Stimulated activated CD8-positive, alpha-beta memory T cell treated with anti-CD3 and anti-CD28 coated beads, Interleukin-7, amount 100 ng/mL, for 1 hour (primary cell): ENCODE results near the gene SAFB2.

Source experiments
- DNase-seq, 2 donors: peaks; one replicate each; pipeline ENCODE4 v3.0.0-alpha.2; 2020; ENCODE audit warnings: low read depth in 2 of 2

SAFB2 gene

GRCh38 chr19:5622465-5623396 lies at the start of gene SAFB2, which contains the start of gene SAFB:
TSS of gene SAFB2 (minus strand) at chr19:5622776. CDS start at chr19:5622715, 61 bp downstream.
TSS of gene SAFB (plus strand) at chr19:5623083. CDS start at chr19:5623206, 123 bp downstream.
- peak; percentile 98 to 99 for DNase-seq

GRCh38 chr19:5671600-5671999 lies 49.0 kb upstream of the SAFB2 start:
- no peak for DNase-seq

- DNase-seq: no peak
Observed at GRCh38 chr19:5669212-5669611, 46.6 kb upstream of the SAFB2 start.

GRCh38 chr19:5667751-5668271 lies 45.2 kb upstream of the SAFB2 start:
- no peak for DNase-seq

GRCh38 chr19:5666921-5667610 lies 44.5 kb upstream of the SAFB2 start:
- DNase-seq: no peak

GRCh38 chr19:5665781-5666513 lies 43.4 kb upstream of the SAFB2 start:
- no peak for DNase-seq

- DNase-seq: no peak
Observed at GRCh38 chr19:5664515-5664914, 41.9 kb upstream of the SAFB2 start.

- no peak for DNase-seq
Observed at GRCh38 chr19:5663904-5664303, 41.3 kb upstream of the SAFB2 start.

GRCh38 chr19:5661483-5661882 lies 38.9 kb upstream of the SAFB2 start:
- no peak for DNase-seq

GRCh38 chr19:5655412-5655811 lies 32.8 kb upstream of the SAFB2 start:
- DNase-seq: no peak

GRCh38 chr19:5654931-5655330 lies 32.4 kb upstream of the SAFB2 start:
- no peak for DNase-seq

- no peak for DNase-seq
Observed at GRCh38 chr19:5652261-5652660, 29.7 kb upstream of the SAFB2 start.

- DNase-seq: no peak
Observed at GRCh38 chr19:5651361-5651760, 28.8 kb upstream of the SAFB2 start.

GRCh38 chr19:5648464-5648863 lies 25.9 kb upstream of the SAFB2 start:
- no peak for DNase-seq

GRCh38 chr19:5646703-5647102 lies 24.1 kb upstream of the SAFB2 start:
- DNase-seq: no peak

GRCh38 chr19:5645409-5645808 lies 22.8 kb upstream of the SAFB2 start:
- no peak for DNase-seq

- DNase-seq: no peak
Observed at GRCh38 chr19:5644037-5644436, 21.5 kb upstream of the SAFB2 start.

GRCh38 chr19:5643060-5643459 lies 20.5 kb upstream of the SAFB2 start:
- no peak for DNase-seq

- no peak for DNase-seq
Observed at GRCh38 chr19:5642204-5642603, 19.6 kb upstream of the SAFB2 start.

- no peak for DNase-seq
Observed at GRCh38 chr19:5641171-5641570, 18.6 kb upstream of the SAFB2 start.

GRCh38 chr19:5637971-5638370 lies 15.4 kb upstream of the SAFB2 start:
- no peak for DNase-seq

GRCh38 chr19:5635427-5635826 lies 12.9 kb upstream of the SAFB2 start:
- DNase-seq: no peak
